MM.1S (cell line): ENCODE measurements around the gene NDUFA5.

Experiments used
- DNase-seq: peaks from one replicate; pipeline ENCODE4 v3.0.0-alpha.2; 2015
- H2AFZ ChIP-seq: fragments of 300-600 bp; sonication (generic); 2 replicates; pipeline ENCODE4 v1.6.0; 2016; ENCODE audit warnings: antibody characterized with exemption, low read length
- H3F3A ChIP-seq: fragments of 300-600 bp; sonication (generic); 2 replicates; pipeline ENCODE4 v1.6.1; 2016; ENCODE audit warnings: mild to moderate bottlenecking, antibody characterized with exemption, low read length, moderate library complexity, mixed read lengths; ENCODE audit not compliant: insufficient read depth
- H3K27ac ChIP-seq: fragments of 300-600 bp; sonication (generic); 2 replicates; pipeline ENCODE4 v1.5.1; 2016; ENCODE audit warnings: mild to moderate bottlenecking, low read length
- H3K27me3 ChIP-seq: fragments of 300-600 bp; sonication (generic); replicated peaks from 2 replicates; pipeline ENCODE4 v1.6.0; 2016; ENCODE audit warnings: low read length; ENCODE audit not compliant: insufficient read depth
- H3K36me3 ChIP-seq: fragments of 300-600 bp; sonication (generic); replicated peaks from 2 replicates; pipeline ENCODE4 v1.6.1; 2016; ENCODE audit warnings: mild to moderate bottlenecking, low read length, mixed read lengths; ENCODE audit not compliant: insufficient read depth
- H3K4me1 ChIP-seq: fragments of 300-600 bp; sonication (generic); 2 replicates; pipeline ENCODE4 v1.6.1; 2016; ENCODE audit warnings: low read length, mixed read lengths
- H3K4me2 ChIP-seq: fragments of 300-600 bp; sonication (generic); 2 replicates; pipeline ENCODE4 v1.6.0; 2016; ENCODE audit warnings: low read depth, low read length
- H3K4me3 ChIP-seq: fragments of 300-600 bp; sonication (generic); 2 replicates; pipeline ENCODE4 v1.5.1; 2016; ENCODE audit warnings: low read length, mixed read lengths
- H3K79me2 ChIP-seq: fragments of 300-600 bp; sonication (generic); 2 replicates; pipeline ENCODE4 v1.6.1; 2016; ENCODE audit warnings: mixed run types, low read length, mixed read lengths
- H3K9ac ChIP-seq: fragments of 300-600 bp; sonication (generic); 2 replicates; pipeline ENCODE4 v1.6.1; 2016; ENCODE audit warnings: low read length, mixed read lengths
- H3K9me2 ChIP-seq: fragments of 300-600 bp; sonication (generic); replicated peaks from 2 replicates; pipeline ENCODE4 v1.6.1; 2016; ENCODE audit warnings: mild to moderate bottlenecking, low read length, mixed read lengths; ENCODE audit not compliant: insufficient read depth
- H3K9me3 ChIP-seq: fragments of 300-600 bp; sonication (generic); replicated peaks from 2 replicates; pipeline ENCODE4 v1.6.1; 2016; ENCODE audit warnings: mild to moderate bottlenecking, low read length, mixed read lengths; ENCODE audit not compliant: insufficient read depth
- H4K20me1 ChIP-seq: fragments of 300-600 bp; sonication (generic); 2 replicates; pipeline ENCODE4 v1.6.1; 2016; ENCODE audit warnings: mild to moderate bottlenecking, low read length, moderate library complexity, mixed read lengths; ENCODE audit not compliant: insufficient read depth
- CTCF ChIP-seq: fragments of 300-600 bp; sonication (generic); IDR thresholded peaks from 2 replicates; pipeline ENCODE4 v1.5.1; 2016; ENCODE audit warnings: antibody characterized with exemption, low read length, mixed read lengths
- EZH2 ChIP-seq: fragments of 300-600 bp; sonication (generic); optimal IDR thresholded peaks from 2 replicates; pipeline ENCODE3; 2017; ENCODE audit warnings: low read depth, mild to moderate bottlenecking, antibody characterized with exemption, low read length, mixed read lengths
- EZH2phosphoT487 ChIP-seq: fragments of 300-600 bp; sonication (generic); IDR thresholded peaks from 2 replicates; pipeline ENCODE4 v1.6.1; 2018; ENCODE audit warnings: antibody characterized with exemption, low read length

The NDUFA5 gene

GRCh38 chr7:123558289-123558874, 764 bp upstream of the NDUFA5 start:
- H3K4me3 ChIP-seq: peak overlapping the region; percentile 90
- peaks cover 14% of the 10 kb centered on the region for H3K4me1 ChIP-seq
- DNase-seq: no peak
- peaks cover 38% of the 10 kb centered on the region for H3K79me2 ChIP-seq
- no peaks in the 10 kb centered on the region for H3F3A ChIP-seq
- no peaks in the 10 kb centered on the region for H3K9me2 ChIP-seq
- peak overlapping the region; percentile 41; the same call in 1 of the 2 replicates for H3K27ac ChIP-seq
- no peaks in the 10 kb centered on the region for H3K9me3 ChIP-seq
- H4K20me1 ChIP-seq: no peaks in the 10 kb centered on the region
- TF ChIP-seq CTCF: no peak
- TF ChIP-seq EZH2: no peak
- no peak for TF ChIP-seq EZH2phosphoT487
- H2AFZ ChIP-seq: peak overlapping the region; percentile 92
- H3K4me2 ChIP-seq: peak overlapping the region; percentile 64
- no peaks in the 10 kb centered on the region; the same call in 1 of the 2 replicates for H3K36me3 ChIP-seq
- no peaks in the 10 kb centered on the region for H3K27me3 ChIP-seq
- peak overlapping the region; percentile 91; the same call in 1 of the 2 replicates for H3K9ac ChIP-seq

GRCh38 chr7:123557016-123557397, 611 bp downstream of the NDUFA5 start:
- Histone ChIP-seq H3K27me3 (no peaks in the 10 kb centered on the region), H3F3A (no peaks in the 10 kb centered on the region), H3K4me3 (peak overlapping the region; percentile 90), H3K79me2 (peaks cover 47% of the 10 kb centered on the region), H3K9me3 (no peaks in the 10 kb centered on the region), H3K4me1 (peaks cover 14% of the 10 kb centered on the region), H4K20me1 (no peaks in the 10 kb centered on the region), H3K9ac (peak overlapping the region; percentile 91), H2AFZ (peak overlapping the region; percentile 92), H3K9me2 (no peaks in the 10 kb centered on the region), H3K36me3 (no peaks in the 10 kb centered on the region; the same call in 1 of the 2 replicates), H3K27ac (peak overlapping the region; percentile 65; the same call in 1 of the 2 replicates), H3K4me2 (peak overlapping the region; percentile 58)
- DNase-seq: peak; percentile 36
- TF ChIP-seq EZH2phosphoT487: no peak
- no peak for TF ChIP-seq EZH2
- no peak for TF ChIP-seq CTCF

- no peak for DNase-seq
- Histone ChIP-seq H3K4me3 (no peak overlapping the region), H3K27ac (no peak overlapping the region), H3K27me3 (no peaks in the 10 kb centered on the region), H3K4me1 (peaks cover 14% of the 10 kb centered on the region), H3K79me2 (peaks cover 49% of the 10 kb centered on the region), H3K9me2 (no peaks in the 10 kb centered on the region), H3K9me3 (no peaks in the 10 kb centered on the region), H3K36me3 (no peaks in the 10 kb centered on the region; the same call in 1 of the 2 replicates), H3F3A (no peaks in the 10 kb centered on the region), H2AFZ (no peak overlapping the region), H3K9ac (no peak overlapping the region), H4K20me1 (no peaks in the 10 kb centered on the region), H3K4me2 (no peak overlapping the region)
- TF ChIP-seq EZH2phosphoT487: no peak
- no peak for TF ChIP-seq EZH2
These were observed 2.1 kb downstream of the NDUFA5 start for GRCh38 chr7:123555484-123555883.

- Histone ChIP-seq H3K27ac (no peak overlapping the region), H3K79me2 (peaks cover 55% of the 10 kb centered on the region), H3F3A (no peaks in the 10 kb centered on the region), H3K27me3 (no peaks in the 10 kb centered on the region), H3K4me2 (no peak overlapping the region), H3K9ac (no peak overlapping the region), H3K4me3 (no peak overlapping the region), H2AFZ (no peak overlapping the region), H3K9me3 (no peaks in the 10 kb centered on the region), H3K4me1 (peaks cover 14% of the 10 kb centered on the region), H4K20me1 (no peaks in the 10 kb centered on the region), H3K9me2 (no peaks in the 10 kb centered on the region), H3K36me3 (no peaks in the 10 kb centered on the region; the same call in 1 of the 2 replicates)
- TF ChIP-seq EZH2phosphoT487: no peak
- TF ChIP-seq EZH2: no peak
- TF ChIP-seq CTCF: no peak
- no peak for DNase-seq
These were observed 4.5 kb downstream of the NDUFA5 start for GRCh38 chr7:123553159-123553558.
